ENCODE measurements around the gene GRAMD1A.
A peak's percentile ranks its signal among the peaks of the same experiment; 100 is the strongest.
"Not testable (repeated sequence)": the region's sequence is repeated elsewhere in the genome, so short reads cannot be mapped to it uniquely, and the experiment has no call there.

The GRAMD1A gene

GRCh38 chr19:35004517-35005255 lies 4.6 kb downstream of the GRAMD1A start:
- no peak for DNase-seq

- DNase-seq: no peak
Observed at GRCh38 chr19:35005256-35005977, 5.3 kb downstream of the GRAMD1A start.

- DNase-seq: not testable (repeated sequence)
Observed at GRCh38 chr19:35006007-35006341, 5.9 kb downstream of the GRAMD1A start.

- DNase-seq: no peak
Observed at GRCh38 chr19:35006342-35006998, 6.3 kb downstream of the GRAMD1A start.

GRCh38 chr19:35006999-35007365 lies 6.9 kb downstream of the GRAMD1A start:
- no peak for DNase-seq

GRCh38 chr19:35007427-35007826 lies 7.3 kb downstream of the GRAMD1A start:
- DNase-seq: not testable (repeated sequence)

GRCh38 chr19:35008891-35009341 lies 8.8 kb downstream of the GRAMD1A start:
- no peak for DNase-seq

GRCh38 chr19:35009424-35010415 lies 9.6 kb downstream of the GRAMD1A start:
- no peak for DNase-seq

GRCh38 chr19:35011091-35011689 lies 11.1 kb downstream of the GRAMD1A start:
- DNase-seq: no peak

- no peak for DNase-seq
Observed at GRCh38 chr19:35011737-35012682, 11.9 kb downstream of the GRAMD1A start.

- peak; percentile 96 for DNase-seq
Observed at GRCh38 chr19:35013041-35013819, 13.1 kb downstream of the GRAMD1A start.

GRCh38 chr19:35013820-35014754 lies 14.0 kb downstream of the GRAMD1A start:
- no peak for DNase-seq

- DNase-seq: not testable (repeated sequence)
Observed at GRCh38 chr19:35014774-35015173, 14.7 kb downstream of the GRAMD1A start.

GRCh38 chr19:35015270-35015953 lies 15.3 kb downstream of the GRAMD1A start:
- DNase-seq: no peak

GRCh38 chr19:35015954-35016351 lies 15.8 kb downstream of the GRAMD1A start:
- DNase-seq: no peak

GRCh38 chr19:35017507-35017906 lies 17.4 kb downstream of the GRAMD1A start:
- DNase-seq: no peak

GRCh38 chr19:35018379-35018778 lies 18.3 kb downstream of the GRAMD1A start:
- DNase-seq: no peak

GRCh38 chr19:35019144-35019543 lies 19.0 kb downstream of the GRAMD1A start:
- no peak for DNase-seq
